CMK (cell line): ENCODE data around the gene GATAD2A.

Source experiments
- DNase-seq: peaks from one replicate; pipeline ENCODE4 v3.0.0-alpha.2; 2010; ENCODE audit warnings: low read depth

Gene GATAD2A

DNA sequence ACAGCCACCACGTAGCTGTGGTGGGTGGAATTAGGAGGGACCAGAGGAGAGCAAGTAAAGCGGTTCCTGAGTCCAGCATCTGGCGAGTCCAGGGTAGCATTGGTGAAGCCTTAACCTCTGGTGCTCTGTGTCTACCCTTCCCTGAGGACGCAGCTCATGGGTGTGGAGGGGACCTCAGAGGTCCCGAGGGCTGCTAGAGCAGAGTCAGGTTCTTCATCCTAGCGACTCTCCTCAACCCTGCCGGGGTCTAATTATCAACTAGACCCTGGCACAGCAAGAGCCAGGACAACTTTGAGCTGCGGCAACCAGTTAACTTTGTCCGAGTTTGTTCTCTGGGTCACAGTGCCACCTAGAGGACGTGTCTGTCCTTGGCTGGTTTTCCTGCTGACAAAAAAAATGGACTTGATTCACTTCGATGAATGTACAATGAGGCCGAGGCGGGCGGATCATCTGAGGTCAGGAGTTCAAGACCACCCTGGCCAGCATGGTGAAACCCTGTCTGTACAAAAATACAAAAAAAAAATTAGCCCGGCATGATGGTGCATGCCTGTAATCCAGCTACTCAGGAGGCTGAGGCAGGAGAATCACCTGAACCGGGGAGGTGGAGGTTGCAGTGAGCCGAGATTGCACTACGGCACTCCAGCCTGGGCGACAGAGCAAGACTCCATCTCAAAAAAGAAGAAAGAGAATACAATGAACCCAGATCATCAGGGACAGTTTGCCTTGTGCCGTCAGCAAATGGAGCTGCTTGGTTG lies 84.9 kb downstream of the GATAD2A start:
- DNase-seq = peak; percentile 47

DNA sequence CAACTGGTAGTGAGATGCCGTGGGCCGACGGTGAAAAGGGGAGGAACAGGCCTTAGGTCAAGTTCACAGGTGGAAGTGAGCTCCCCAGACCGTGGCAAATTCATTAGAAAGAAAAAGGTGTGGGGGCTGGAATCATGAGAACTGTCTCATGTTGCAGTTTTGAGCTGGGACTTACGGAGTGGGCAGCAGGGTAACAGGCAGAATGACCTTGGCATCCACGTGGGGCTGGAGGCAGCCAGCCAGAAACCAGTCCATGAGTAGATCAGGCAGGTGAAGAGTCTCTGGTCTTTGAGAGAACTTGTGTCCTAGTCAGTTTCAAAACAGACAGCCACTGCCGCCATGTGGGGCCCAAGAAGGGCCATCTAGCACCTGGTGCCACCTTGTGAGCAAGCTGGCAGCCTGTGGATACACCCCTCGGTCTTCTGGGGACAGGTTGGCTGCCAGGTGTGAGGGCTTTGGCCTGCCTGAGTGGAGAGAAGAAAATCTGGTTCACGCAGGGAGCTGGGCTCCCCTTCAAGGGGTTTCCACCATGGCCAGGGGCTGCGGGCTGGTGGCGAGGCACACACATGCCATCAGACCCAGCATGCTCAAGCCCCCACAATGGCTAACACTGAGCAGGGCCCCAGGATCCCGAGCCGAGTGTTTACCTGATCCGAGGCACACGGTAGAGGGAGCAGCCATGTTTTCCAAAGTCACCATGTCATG lies 86.0 kb downstream of the GATAD2A start:
- no peak for DNase-seq

DNA sequence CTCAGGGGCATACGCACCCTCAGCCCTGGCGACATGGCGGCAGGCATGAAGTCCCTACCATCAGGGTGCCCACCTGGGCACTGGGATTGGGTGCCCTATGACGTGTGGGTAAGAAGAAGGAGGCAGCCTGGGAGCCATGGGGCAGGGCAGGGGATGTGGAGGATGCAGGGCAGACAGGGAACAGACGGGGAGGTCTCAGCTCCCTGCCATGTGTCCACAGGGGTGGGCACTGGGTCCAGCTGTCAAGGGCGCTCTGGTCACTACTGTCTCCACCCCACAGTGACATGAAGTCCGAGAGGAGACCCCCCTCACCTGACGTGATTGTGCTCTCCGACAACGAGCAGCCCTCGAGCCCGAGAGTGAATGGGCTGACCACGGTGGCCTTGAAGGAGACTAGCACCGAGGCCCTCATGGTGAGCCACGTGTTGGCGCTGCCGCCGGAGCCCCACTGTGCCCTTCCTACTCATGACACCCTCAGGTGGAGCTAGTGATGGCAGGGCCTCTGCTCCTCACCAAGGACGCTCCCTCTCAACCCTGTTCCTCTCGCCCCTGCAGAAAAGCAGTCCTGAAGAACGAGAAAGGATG lies 86.6 kb downstream of the GATAD2A start:
- no peak for DNase-seq

- no peak for DNase-seq
Measured at GRCh38 chr19:19493841-19494546, 88.5 kb downstream of the GATAD2A start.

DNA sequence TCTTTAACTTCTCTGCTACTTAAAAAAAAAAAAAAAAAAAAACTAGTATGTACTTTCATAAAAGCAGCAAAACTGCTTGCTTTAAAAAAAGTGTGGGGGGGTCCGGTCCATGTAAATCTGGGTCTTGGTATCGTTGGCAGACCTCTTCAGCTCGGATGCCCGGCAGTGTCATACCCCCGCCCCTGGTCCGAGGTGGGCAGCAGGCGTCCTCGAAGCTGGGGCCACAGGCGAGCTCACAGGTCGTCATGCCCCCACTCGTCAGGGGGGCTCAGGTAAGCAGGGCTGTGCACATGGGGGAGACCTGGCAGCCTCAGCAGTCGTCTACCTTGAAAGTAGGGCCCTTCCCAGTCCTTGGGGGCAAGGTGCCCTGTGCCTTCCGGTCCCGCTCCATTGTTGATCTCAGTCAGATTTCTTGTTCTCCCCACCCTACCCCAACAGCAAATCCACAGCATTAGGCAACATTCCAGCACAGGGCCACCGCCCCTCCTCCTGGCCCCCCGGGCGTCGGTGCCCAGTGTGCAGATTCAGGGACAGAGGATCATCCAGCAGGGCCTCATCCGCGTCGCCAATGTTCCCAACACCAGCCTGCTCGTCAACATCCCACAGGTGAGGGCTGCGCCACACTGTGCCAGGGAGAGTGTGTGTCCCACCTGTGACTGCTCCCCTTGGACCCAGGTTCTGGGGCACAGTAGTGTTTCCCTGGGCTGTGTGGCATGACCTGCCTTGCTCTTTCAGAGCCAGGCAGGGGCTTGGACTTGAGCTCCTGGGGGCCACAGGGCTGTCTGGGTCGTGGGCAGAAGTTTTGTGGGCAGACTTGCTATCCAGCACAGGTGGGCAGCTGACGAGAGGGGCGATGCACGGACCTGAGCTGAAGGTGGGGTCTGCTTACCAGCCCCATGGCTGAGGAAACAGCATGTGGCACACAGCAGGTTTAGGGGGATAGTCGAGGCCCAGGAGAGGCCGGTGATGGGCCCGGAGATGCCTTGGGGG lies 90.4 kb downstream of the GATAD2A start:
- no peak for DNase-seq

- DNase-seq = no peak
Measured at GRCh38 chr19:19498255-19498991, 92.9 kb downstream of the GATAD2A start.

DNA sequence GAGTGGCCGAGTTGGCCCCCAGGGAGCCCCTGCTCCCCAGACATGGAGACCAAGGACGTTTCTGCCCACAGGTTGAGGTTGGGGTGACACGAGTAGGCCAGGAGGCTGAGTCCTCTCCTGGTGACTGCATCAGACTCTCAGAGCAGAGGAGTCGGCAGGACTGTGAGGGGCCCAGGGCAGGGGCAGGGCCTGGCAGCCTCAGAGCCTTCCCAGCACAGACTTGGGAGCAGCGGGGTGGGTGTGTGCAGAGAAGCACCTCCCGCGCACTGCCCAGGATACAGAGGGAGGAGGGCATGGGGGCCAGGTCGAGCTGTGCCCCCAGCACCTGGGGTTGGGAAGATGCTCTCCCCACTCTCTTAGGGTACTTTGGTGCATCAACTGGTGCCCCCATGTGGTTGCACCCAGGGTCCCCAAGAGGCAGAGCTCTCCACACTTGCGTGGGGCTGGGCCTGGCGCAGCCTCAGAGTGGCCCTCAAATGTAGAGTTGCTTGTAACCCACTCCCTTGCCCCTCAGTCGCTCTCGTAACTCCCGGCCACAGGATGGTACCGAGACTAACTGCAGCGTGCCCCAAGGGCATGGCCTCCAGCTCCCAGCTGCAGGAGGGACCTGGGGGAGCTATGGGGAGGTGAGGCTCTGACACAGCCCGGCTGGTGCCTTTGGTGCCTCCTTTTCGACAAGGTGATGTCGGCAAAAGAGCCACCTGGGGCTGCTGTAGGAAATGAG lies 94.0 kb downstream of the GATAD2A start:
- DNase-seq = no peak

DNA sequence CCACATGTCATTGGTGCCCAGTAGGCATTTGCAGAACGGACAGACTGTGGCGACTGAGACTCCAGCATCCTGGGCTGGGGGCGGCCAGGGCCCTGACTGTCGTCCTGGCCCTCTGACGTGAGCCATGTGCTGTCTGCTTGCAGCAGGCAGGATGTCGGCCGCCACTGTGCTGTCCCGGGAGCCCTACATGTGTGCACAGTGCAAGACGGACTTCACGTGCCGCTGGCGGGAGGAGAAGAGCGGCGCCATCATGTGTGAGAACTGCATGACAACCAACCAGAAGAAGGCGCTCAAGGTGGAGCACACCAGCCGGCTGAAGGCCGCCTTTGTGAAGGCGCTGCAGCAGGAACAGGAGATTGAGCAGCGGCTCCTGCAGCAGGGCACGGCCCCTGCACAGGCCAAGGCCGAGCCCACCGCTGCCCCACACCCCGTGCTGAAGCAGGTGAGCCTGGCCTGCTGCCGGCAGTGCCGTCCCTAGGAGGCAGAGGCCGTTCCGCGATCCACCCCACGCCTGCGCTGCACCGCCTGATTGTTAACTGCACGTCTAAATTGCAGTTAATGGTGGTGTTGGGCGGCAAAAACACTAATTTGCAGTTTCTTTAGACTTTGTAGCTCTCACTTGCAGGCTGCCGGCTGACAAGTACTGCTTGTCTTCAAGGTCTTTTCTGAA lies 95.6 kb downstream of the GATAD2A start:
- no peak for DNase-seq

DNA sequence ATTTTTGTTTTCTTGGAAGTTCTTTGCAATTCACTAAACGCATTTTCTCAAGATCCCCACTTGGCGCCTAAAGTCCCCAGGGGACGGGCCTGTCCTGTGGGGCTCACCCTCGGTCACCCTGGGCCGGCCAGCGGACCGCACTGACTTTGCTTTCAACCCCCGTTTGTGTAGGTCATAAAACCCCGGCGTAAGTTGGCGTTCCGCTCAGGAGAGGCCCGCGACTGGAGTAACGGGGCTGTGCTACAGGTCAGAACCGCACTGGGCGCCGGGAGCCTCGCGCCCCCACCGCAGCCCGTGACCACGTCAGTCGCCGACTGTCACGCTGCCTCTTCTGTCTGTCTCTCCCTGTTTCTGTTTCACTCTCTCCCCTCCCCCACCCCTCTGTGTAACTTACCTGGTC lies 96.3 kb downstream of the GATAD2A start:
- no peak for DNase-seq

- no peak for DNase-seq
Measured at GRCh38 chr19:19502281-19502680, 96.8 kb downstream of the GATAD2A start.

- no peak for DNase-seq
Measured at GRCh38 chr19:19502808-19503602, 97.5 kb downstream of the GATAD2A start.

GRCh38 chr19:19504754-19505668 lies 99.5 kb downstream of the GATAD2A start:
- DNase-seq = no peak

- no peak for DNase-seq
Measured at GRCh38 chr19:19505669-19506326, 100.3 kb downstream of the GATAD2A start.

DNA sequence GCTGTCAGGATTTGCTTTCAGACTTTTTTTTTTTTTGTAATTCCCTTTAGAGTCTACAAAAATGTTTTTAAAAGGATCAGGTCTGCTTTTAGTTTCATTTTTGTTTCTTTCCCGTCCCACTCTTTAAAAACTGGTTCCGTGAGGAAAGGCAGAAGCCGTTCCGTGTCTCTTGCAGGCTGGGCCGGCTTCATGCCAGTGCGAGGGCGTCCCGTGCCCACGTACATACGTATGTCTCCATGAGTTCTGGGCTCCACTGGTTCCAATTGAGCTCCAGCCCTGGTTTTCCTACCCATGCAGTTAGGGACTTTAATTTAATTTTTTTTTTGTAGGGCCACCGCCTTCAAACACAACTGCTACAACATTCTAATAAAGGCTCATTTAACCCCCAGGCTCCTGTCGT lies 101.1 kb downstream of the GATAD2A start:
- no peak for DNase-seq

GRCh38 chr19:19507354-19507753 lies 101.9 kb downstream of the GATAD2A start:
- no peak for DNase-seq

DNA sequence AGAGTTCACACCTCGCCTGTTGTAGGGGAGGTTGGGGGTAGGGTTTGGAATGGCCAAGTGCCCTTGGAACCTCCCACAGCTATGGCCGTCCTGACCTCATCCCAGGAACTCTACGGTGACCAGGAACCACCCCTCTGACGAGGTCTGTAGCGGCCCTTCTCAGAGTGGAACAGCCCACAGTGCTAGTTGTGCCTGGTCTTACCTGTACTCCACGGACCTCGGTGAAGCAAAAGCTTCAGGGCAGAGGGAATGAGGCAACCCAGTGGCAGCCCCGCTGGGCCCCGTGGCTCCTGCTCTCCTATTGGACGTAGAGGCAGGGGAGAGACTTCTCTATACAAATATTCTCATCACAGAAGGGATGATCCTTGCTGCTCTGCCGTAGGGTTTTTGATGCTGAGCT lies 102.7 kb downstream of the GATAD2A start:
- DNase-seq = no peak

DNA sequence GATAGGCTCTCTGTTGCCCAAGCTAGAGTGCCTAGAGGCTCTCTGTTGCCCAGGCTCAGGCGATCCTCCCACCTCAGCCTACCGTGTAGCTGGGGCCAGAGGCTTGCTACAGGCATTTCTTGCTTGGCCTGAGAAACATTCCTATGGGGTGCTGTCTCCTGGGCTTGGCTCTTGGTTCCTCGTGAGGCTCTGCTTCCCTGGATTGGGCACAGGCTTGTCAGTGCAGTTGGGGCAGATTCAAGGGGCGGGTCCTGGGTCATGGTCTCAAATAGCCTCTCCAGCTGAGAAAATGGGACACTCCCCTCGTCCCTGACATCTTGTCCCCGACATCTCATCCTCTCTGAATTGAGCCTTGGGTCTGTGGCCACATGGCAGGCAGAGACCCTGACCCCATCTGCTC lies 105.0 kb downstream of the GATAD2A start:
- no peak for DNase-seq
